8988T (cell line): ENCODE data around the gene NOPCHAP1.

Experiments used
- DNase-seq: peaks from one replicate; pipeline ENCODE4 v3.0.0; 2011

The NOPCHAP1 gene

GRCh38 chr12:105025890-105026289, 39.8 kb downstream of the NOPCHAP1 start:
- DNase-seq = no peak

DNA sequence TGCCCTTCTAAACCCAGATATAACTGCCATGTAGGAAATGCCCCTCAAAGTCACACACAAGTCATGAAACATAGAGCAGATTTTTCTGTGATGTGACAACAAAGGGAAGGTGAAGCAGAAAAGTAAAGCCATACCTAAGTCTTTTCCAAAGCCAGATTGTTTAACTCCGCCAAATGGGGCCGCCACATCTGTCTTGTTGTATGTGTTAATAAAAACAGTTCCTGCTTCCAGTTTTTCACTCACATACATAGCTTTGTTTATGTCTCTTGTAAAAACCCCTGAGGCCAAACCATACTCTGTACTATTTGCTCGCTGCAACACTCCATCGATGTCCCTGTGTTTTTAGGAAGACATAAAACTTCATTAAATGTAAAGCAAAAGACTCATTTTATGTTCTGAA, 40.3 kb downstream of the NOPCHAP1 start:
- no peak for DNase-seq

- DNase-seq = no peak
Observed at GRCh38 chr12:105030820-105031807, 45.0 kb downstream of the NOPCHAP1 start.

GRCh38 chr12:105032703-105033357, 46.7 kb downstream of the NOPCHAP1 start:
- no peak for DNase-seq

- DNase-seq = no peak
Observed at GRCh38 chr12:105033851-105034250, 47.7 kb downstream of the NOPCHAP1 start.
